GM21619 (cell line): ENCODE results near the gene GRIP2.

ENCODE experiments used
- ATAC-seq: cut with Tn5 transposase; IDR thresholded peaks from one replicate; pipeline ENCODE4 v1.9.1; 2021; ENCODE audit not compliant: unreplicated experiment

GRIP2 gene

GRCh38 chr3:14541646-14542045 lies 1.5 kb upstream of the GRIP2 start:
- ATAC-seq, result no peak

- no peak for ATAC-seq
These were observed 761 bp upstream of the GRIP2 start for GRCh38 chr3:14540821-14541385.

GRCh38 chr3:14539384-14539741 lies 779 bp downstream of the GRIP2 start:
- ATAC-seq, result no peak

- ATAC-seq, result no peak
These were observed 1.6 kb downstream of the GRIP2 start for GRCh38 chr3:14538451-14539088.

- ATAC-seq, result no peak
These were observed 2.3 kb downstream of the GRIP2 start for GRCh38 chr3:14537590-14538450.

DNA sequence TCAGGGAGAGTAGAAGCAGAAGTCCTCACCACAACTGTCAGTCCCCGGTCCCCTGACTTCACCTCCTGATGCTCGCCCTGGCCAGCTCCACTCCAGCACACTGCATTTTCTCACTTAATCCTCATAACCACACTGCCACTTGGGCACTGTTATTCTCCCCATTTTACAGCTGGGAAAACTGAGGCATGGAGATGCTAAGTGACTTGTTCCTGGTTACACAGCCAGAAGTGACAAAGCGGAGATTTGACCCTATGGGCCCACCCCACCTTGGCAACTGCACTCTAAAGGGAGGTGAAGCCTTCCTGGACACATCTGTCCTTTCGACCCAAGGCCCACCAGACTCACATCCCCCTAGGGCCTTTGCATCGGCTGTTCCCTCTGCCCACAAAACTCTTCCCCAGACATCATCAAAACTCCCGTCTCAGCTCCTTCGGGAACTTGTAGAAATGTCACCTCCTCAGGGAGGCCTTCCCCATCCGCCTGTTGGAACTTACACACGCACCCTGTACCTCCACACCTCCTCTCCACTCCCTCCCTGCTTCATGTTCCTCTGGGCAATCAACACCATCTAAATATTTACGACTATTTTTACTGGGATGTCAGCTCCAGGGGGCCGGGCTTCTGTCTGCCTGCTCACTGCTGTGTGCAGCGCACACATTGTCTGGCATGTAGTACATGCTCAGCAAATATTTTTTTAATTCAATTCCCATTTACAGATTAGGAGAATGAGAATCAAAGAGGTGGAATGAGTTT lies 3.1 kb downstream of the GRIP2 start:
- ATAC-seq, result no peak

DNA sequence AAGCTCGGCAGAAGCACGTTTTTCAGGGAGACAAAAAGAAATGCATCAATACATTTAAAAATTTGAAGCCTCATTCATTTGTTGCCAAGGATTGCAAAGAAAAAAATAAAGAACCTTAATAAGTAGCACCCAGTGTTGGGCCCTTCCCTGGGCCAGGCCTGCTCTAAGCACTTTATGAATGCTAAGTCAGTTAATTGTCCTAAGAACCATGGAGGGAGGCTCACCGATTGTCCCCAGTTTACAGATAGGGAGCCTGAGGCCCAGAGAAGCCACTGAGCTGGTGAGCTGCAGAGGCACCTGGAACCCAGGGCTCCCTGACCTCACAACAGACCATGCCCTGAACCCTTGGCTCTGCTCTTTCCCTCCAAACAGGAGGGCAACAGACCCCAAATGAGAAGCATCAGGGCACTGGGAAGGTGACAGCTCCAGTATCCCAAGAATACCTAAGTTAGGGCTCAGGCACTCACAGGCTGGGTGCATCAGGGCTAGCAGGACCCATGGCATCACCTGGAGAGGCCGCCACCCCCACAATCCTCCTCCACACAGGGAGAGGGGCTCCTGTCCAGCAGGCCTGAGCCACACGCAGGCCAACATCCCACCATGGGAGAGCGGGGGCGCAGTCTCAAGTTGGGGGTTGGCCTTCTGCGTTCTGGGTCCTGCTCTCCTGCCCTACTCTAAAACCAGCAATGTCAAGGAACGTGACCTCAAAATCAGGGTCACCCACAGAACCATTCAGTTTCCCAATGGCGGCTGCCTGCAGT lies 3.9 kb downstream of the GRIP2 start:
- no peak for ATAC-seq

- no peak for ATAC-seq
These were observed 4.5 kb downstream of the GRIP2 start for GRCh38 chr3:14535616-14536015.

DNA sequence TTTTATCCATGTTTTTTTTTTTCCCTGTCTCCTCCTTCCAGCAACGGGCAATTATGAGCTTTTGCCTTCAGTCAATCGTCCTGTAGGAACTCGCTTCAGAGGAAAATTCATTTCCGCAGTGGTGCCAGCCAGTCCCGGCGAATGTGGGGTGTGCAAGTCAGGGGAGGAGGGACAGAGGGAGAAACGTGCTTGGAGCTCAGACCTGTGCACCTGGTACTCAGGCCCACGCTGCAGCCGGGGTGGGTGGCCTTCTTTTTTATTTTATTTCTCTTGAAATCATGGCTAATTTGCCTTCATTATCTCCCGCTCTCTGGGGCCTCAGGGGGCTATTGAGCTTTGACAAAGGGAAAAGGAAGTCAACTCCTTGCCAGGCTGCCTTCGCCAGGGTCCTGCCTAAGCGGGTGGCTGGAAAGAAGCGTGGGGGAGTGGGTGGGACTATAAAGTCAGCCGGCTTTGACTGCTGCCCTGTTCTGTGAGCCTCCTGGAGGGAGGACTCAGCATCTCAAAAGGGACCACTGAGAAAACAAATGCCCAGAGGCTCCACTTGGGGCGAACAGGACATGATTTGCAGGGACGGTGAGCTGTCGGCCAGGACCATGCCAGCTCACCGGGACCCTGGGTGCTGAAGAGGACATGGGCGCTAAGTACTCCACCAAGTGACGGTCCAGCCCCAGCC lies 5.5 kb downstream of the GRIP2 start:
- no peak for ATAC-seq

DNA sequence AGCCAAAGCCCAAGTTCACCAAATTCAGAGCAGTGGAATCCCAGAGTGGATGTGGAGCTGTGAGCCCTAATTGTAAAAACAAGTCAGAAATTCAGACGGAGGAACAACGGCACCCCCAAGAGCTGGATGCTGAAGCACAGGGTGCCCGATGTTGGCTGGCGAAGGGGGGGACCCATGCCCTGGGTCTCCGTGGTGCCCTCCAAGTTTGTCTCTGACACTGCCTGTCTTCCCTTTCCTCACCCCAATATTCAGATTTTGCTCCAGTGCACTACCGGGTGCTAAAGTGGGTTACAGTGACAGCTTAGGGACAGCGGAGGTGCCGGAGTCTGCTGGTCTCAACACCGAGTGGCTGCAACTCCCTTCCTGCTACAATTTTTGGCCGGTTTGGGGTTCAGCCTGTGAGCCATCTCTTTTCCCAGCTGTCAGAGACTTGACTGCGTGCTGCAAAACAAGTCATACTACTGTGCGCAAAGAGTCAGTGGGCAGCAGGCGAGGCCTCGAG lies 6.6 kb downstream of the GRIP2 start:
- ATAC-seq, result no peak

GRCh38 chr3:14532691-14533456 lies 7.3 kb downstream of the GRIP2 start:
- ATAC-seq, result no peak

GRCh38 chr3:14531856-14532395 lies 8.2 kb downstream of the GRIP2 start:
- ATAC-seq, result no peak

- no peak for ATAC-seq
These were observed 12.1 kb downstream of the GRIP2 start for GRCh38 chr3:14528081-14528480.

- no peak for ATAC-seq
These were observed 14.2 kb downstream of the GRIP2 start for GRCh38 chr3:14525685-14526631.

DNA sequence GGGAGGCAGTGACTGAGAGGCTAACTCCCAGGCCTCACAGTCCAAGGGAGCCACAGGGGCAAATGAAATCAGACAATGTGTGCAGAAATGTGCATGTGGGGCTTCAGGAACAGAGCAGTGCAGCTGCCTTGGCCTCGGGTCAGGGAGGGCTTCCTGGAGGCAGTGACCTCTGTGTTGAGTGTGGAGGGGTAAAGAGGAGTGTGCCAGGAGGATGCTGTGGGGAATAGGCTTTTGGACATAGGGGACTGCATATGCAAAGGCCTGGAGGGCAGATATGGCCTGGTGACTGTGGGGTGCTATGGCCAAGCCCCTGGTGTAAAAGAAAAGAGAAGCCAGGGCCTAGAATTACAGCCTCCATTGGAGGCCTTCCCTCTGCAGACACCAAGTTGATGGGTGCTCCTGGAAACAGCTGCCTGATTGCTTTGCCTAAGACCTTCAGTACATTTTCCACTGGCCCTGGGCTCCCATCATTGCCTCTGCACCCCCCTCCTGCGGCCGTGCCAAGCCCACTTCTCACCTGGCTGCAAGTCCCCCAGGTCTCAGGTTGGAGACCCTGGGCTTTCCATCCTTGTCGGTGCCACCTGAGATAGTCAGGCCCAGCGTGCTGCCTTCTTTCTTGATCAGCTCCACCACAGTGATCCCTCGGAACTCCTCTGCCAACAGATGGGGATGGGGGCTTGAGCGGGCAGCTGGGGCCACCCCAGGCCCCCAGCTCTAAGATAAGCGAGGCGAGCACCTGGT lies 15.1 kb downstream of the GRIP2 start:
- no peak for ATAC-seq

DNA sequence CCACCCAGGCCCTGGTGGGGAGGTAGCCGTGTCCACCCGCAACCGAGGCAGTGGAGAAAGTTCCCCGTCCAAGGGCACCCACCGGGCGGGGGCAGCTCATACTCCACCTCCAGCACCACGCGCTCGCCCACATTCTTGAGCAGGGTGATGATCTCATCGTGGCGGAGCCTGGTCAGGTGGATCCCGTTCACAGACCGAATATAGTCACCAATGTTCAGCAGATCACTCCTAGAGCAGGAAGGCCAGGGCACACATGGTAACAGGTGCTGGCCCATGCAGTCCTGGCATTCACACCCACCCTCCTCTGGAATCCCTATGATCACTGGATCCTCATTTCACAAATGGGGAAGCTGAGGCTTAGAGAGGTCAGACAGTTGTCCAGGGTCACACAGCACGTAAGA lies 15.8 kb downstream of the GRIP2 start:
- no peak for ATAC-seq

DNA sequence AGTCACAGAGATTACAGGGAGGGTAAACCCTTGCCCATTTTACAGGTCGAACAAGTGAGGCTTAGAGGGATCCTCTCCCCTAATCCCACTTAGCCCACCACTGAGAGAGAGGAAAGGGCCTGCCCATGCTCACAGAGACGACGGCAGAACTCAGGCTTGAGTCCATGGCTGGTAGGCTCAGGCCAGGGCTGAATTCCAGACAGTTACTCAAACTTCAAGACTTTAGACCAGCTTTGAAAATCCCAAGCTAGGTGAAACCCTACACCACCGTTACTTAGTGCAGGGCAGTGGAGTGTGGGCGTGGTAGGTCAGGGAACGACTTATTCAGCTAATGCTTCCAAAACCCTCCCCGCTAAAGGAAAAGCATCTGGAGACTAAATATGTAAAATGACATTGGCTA lies 16.4 kb downstream of the GRIP2 start:
- no peak for ATAC-seq
